HCT116 (cell line): ENCODE measurements around the gene PPP1R13L. TPM values are rescaled to one million over a fixed set of nuclear protein-coding genes. Genes with fewer than 3 reads are reported as not detected.

Source experiments
- ATAC-seq: fragments of 200-7000 bp; cut with Tn5 transposase; 2 replicates; pipeline ENCODE4 v1.9.1; 2020; ENCODE audit warnings: mild to moderate bottlenecking, moderate library complexity
- BruUV-seq: library from RNA; stranded (reverse); fragments of 400-500 nt; replicated peaks from 2 replicates; lab custom pipeline; 2021; lab: Mats Ljungman, UMichigan
- CTCF ChIA-PET: fragments of 300-600 bp; sonication (Branson Sonifier 250); formaldehyde crosslinking; loops from one replicate; lab custom pipeline; 2021; ENCODE audit warnings: antibody characterized with exemption; lab: Charles Lee
- POLR2A ChIA-PET: fragments of 300-600, 350-600 bp; sonication (Branson Sonifier 250); formaldehyde crosslinking; loops from one replicate; lab custom pipeline; 2021; ENCODE audit warnings: antibody characterized with exemption; lab: Charles Lee
- RAD21 ChIA-PET, 2 experiments: fragments of 300-600 bp; sonication (Branson Sonifier 250); formaldehyde crosslinking; loops; one replicate each; lab custom pipeline; 2023; ENCODE audit warnings: low total read pairs in 2 of 2; ENCODE audit not compliant: uncharacterized antibody in 2 of 2, unreplicated experiment in 2 of 2, low non-redundant PET in 1 of 2; lab: Charles Lee
- DNase-seq: peaks from one replicate; pipeline ENCODE4 v3.0.0-alpha.2; 2010; ENCODE audit warnings: low read depth, low spot score
- H2AFZ ChIP-seq: fragments of 200-600 bp; shearing (Covaris generic), sonication (generic); 2 replicates; pipeline ENCODE4 v1.6.1; 2017; ENCODE audit warnings: low read depth, mixed run types, mixed read lengths, antibody characterized with exemption, low read length; ENCODE audit not compliant: poor library complexity, severe bottlenecking
- H3K27ac ChIP-seq: 2 replicates; pipeline ENCODE4 v1.5.1; 2012; ENCODE audit warnings: low read depth, low read length
- H3K27me3 ChIP-seq: fragments of 200-600 bp; sonication (generic); 2 replicates; pipeline ENCODE4 v1.6.1; 2016; ENCODE audit warnings: mixed run types, low read length, mixed read lengths; ENCODE audit not compliant: insufficient read depth
- H3K36me3 ChIP-seq, 2 experiments: fragments of 200-500 bp in 1 of 2; fragments of 200-600 bp in 1 of 2; sonication (Bioruptor generic) in 1 of 2; sonication (generic) in 1 of 2; 2 replicates each; pipeline versions ENCODE4 v1.5.1 to v1.6.1; 2014 to 2016; ENCODE audit warnings: low read length in 2 of 2, inconsistent platforms in 1 of 2, mixed read lengths in 1 of 2, mixed run types in 1 of 2; ENCODE audit not compliant: insufficient read depth in 2 of 2, control insufficient read depth in 1 of 2
- H3K4me1 ChIP-seq, 2 experiments: fragments of 200-600 bp in 1 of 2; sonication (generic) in 1 of 2; 2 replicates each; pipeline versions ENCODE4 v1.5.1 to v1.6.1; 2012 to 2017; ENCODE audit warnings: low read length in 2 of 2, inconsistent platforms in 1 of 2, mild to moderate bottlenecking in 1 of 2, mixed read lengths in 1 of 2, mixed run types in 1 of 2, moderate library complexity in 1 of 2; ENCODE audit not compliant: insufficient read depth in 2 of 2, control insufficient read depth in 1 of 2
- H3K4me2 ChIP-seq: fragments of 200-600 bp; sonication (generic); 2 replicates; pipeline ENCODE4 v1.6.1; 2017; ENCODE audit warnings: mixed run types, low read length, mixed read lengths
- H3K4me3 ChIP-seq, 2 experiments: fragments of 200-600 bp in 1 of 2; sonication (generic) in 1 of 2; replicated peaks in 1 of 2; 2 replicates each; pipeline ENCODE4 v1.5.1; 2011 to 2016; ENCODE audit warnings: low read length in 2 of 2, control low read depth in 1 of 2, low read depth in 1 of 2, mild to moderate bottlenecking in 1 of 2, mixed read lengths in 1 of 2, mixed run types in 1 of 2
- H3K79me2 ChIP-seq: fragments of 200-600 bp; sonication (generic); 2 replicates; pipeline ENCODE4 v1.6.1; 2017; ENCODE audit warnings: mild to moderate bottlenecking, mixed run types, low read length, moderate library complexity, mixed read lengths; ENCODE audit not compliant: insufficient read depth
- H3K9ac ChIP-seq: fragments of 200-600 bp; sonication (generic); 2 replicates; pipeline ENCODE4 v1.6.1; 2016; ENCODE audit warnings: low read length, mixed read lengths
- H3K9me2 ChIP-seq: fragments of 200-600 bp; sonication (generic), shearing (Covaris generic); 2 replicates; pipeline ENCODE4 v1.6.1; 2017; ENCODE audit warnings: mixed run types, mild to moderate bottlenecking, moderate library complexity; ENCODE audit not compliant: insufficient read depth
- H3K9me3 ChIP-seq, 2 experiments: fragments of 200-500 bp in 1 of 2; fragments of 200-600 bp in 1 of 2; sonication (Bioruptor generic) in 1 of 2; sonication (generic) in 1 of 2; 2 replicates each; pipeline ENCODE4 v1.6.1; 2014 to 2017; ENCODE audit warnings: low read length in 2 of 2, mixed read lengths in 2 of 2, inconsistent platforms in 1 of 2, low read depth in 1 of 2, mild to moderate bottlenecking in 1 of 2, mixed run types in 1 of 2, moderate library complexity in 1 of 2; ENCODE audit not compliant: control insufficient read depth in 1 of 2, insufficient read depth in 1 of 2
- H4K20me1 ChIP-seq: fragments of 200-600 bp; sonication (generic), shearing (Covaris generic); 2 replicates; pipeline ENCODE4 v1.6.1; 2017; ENCODE audit warnings: mixed run types, mild to moderate bottlenecking, moderate library complexity; ENCODE audit not compliant: insufficient read depth
- EZH2phosphoT487 ChIP-seq: fragments of 200-600 bp; IDR thresholded peaks from 2 replicates; pipeline ENCODE4 v1.6.1; 2018; ENCODE audit warnings: antibody characterized with exemption, borderline replicate concordance
- FOSL1 ChIP-seq: IDR thresholded peaks from 2 replicates; pipeline ENCODE4 v1.6.1; 2012; ENCODE audit warnings: low read depth
- JUND ChIP-seq: IDR thresholded peaks from 2 replicates; pipeline ENCODE4 v1.6.1; 2012
- SP1 ChIP-seq: IDR thresholded peaks from 2 replicates; pipeline ENCODE4 v1.6.1; 2012; ENCODE audit warnings: low read depth
- TCF7L2 ChIP-seq: IDR thresholded peaks from 2 replicates; pipeline ENCODE4 v1.7.0; 2011; ENCODE audit warnings: borderline replicate concordance, inconsistent platforms; ENCODE audit not compliant: insufficient read depth, insufficient read length; ENCODE audit errors: extremely low read depth
- ZFX ChIP-seq: fragments of 450-650 bp; IDR thresholded peaks from 2 replicates; pipeline ENCODE4 v1.6.1; 2017
- ZNF274 ChIP-seq: fragments of 200-500 bp; sonication (Bioruptor generic); IDR thresholded peaks from 2 replicates; pipeline ENCODE4 v1.6.1; 2014; ENCODE audit warnings: mild to moderate bottlenecking, low read depth, low read length, inconsistent platforms
- intact Hi-C: fragments of 100-400 bp; cut with micrococcal nuclease; formaldehyde crosslinking; loops from 2 replicates; pipeline ENCODE4 v1.10.0; 2022
- total RNA-seq: library from RNA; stranded (reverse); gene quantifications from one replicate; pipeline ENCODE4 v1.2.1, GENCODE V29; 2021; ENCODE audit not compliant: unreplicated experiment
- TF ChIP-seq, protein P1 (sequence below): IDR thresholded peaks from 2 replicates; pipeline ENCODE4 v1.6.1; 2012
- TF ChIP-seq, protein P2 (sequence below): IDR thresholded peaks from 2 replicates; pipeline ENCODE4 v1.6.1; 2012

Gene PPP1R13L
- total RNA-seq, 1 experiment from 2014 or later, result 89.1 TPM

DNA sequence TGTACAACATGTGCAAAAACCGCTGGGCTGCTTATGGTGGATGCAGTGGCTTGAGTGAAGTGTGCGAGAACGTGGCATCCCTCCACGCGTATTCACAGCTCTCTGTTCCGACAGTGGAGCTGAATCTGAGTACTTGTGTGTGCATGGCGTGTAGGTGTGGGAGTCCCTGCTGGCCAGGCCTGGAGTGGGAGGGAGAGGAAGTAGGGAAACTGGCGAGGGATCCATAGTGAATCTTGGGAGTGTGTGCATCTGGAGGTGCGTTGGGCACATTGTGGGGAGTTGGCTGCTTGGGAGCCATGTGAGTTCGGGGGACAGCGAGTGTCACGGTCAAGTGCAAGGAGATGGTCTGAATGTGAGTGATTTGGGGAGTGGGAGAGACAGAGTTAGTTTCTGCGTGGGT is 62.0 kb downstream of the PPP1R13L start:
- H3K79me2 ChIP-seq, result 0 out of 2 replicates have a peak, but pooled peaks cover 3% of the 10 kb centered on the region
- peaks cover 19 to 43% of the 10 kb centered on the region in 2 experiments for H3K4me1 ChIP-seq
- no peak overlapping the region for H3K27ac ChIP-seq
- ATAC-seq (no peak), DNase-seq (no peak)
- RAD21 ChIA-PET, result no interaction called here
- H3K27me3 ChIP-seq, result no peaks in the 10 kb centered on the region
- no peaks in the 10 kb centered on the region for H3K36me3 ChIP-seq
- BruUV-seq, result no TSS peak
- intact Hi-C loops, result no loop called here
- no peaks in the 10 kb centered on the region for H3K9me3 ChIP-seq
- no peaks in the 10 kb centered on the region for H3K9me2 ChIP-seq
- no peak overlapping the region for H3K9ac ChIP-seq
- no peak overlapping the region for H2AFZ ChIP-seq
- TF ChIP-seq, protein P1, sequence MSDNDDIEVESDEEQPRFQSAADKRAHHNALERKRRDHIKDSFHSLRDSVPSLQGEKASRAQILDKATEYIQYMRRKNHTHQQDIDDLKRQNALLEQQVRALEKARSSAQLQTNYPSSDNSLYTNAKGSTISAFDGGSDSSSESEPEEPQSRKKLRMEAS, result no peak
- TF ChIP-seq FOSL1, result no peak
- no peak for TF ChIP-seq SP1
- H3K4me2 ChIP-seq, result no peak overlapping the region
- POLR2A ChIA-PET, result no interaction called here
- H4K20me1 ChIP-seq, result no peaks in the 10 kb centered on the region
- H3K4me3 ChIP-seq, result no peak overlapping the region
- CTCF ChIA-PET, result no interaction called here

DNA sequence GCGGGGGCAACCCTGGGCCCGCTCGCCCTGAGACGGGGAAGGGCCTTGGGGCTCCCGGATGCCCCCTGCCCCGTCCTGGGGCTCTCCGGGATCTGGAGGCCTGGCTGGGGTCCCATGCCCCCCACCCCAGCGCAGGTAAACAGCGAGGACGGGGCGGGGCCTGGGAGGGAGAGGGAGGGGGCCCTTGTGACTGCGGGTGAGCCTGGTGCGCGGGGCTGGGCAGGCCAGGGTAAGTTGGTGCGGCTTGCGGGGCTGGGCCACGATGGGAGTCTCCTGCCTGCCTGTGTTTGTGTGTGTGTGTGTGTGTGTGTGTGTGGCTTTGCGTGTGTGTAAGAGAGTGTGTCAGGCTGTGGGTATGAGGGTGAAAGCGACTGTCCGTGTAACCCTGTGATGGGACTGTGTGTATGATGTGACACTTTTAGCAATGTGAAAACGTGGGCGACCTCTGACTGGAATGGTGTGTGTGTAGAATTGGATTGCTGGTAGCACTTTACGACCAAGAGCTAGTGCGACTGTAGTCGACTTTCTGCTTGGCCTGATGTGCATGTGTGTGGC is 63.9 kb downstream of the PPP1R13L start:
- TSS peak; percentile 62 for BruUV-seq
- Histone ChIP-seq H3K9ac (peak overlapping the region; percentile 76), H3K9me2 (no peaks in the 10 kb centered on the region), H3K27ac (peak overlapping the region; percentile 30; the same call in 1 of the 2 replicates), H3K4me3 (peak overlapping the region; percentile 67 to 81), H3K79me2 (0 out of 2 replicates have a peak, but pooled peaks cover 3% of the 10 kb centered on the region), H2AFZ (no peak overlapping the region), H4K20me1 (no peaks in the 10 kb centered on the region), H3K4me1 (peaks cover 19 to 53% of the 10 kb centered on the region in 2 experiments), H3K36me3 (no peaks in the 10 kb centered on the region), H3K4me2 (peak overlapping the region; percentile 93), H3K27me3 (no peaks in the 10 kb centered on the region), H3K9me3 (no peaks in the 10 kb centered on the region)
- intact Hi-C loops, result no loop called here
- peak; percentile 52 for ATAC-seq
- ChIA-PET RAD21 (no interaction called here), CTCF (no interaction called here), POLR2A (no interaction called here)
- no peak for DNase-seq
- TF ChIP-seq TCF7L2, result peak; percentile 5
- TF ChIP-seq EZH2phosphoT487, result no peak
- no peak for TF ChIP-seq JUND
- no peak for TF ChIP-seq ZNF274
- TF ChIP-seq FOSL1, result no peak
- 0 out of 2 replicates have a peak, but pooled peaks have one; percentile 51 for TF ChIP-seq ZFX
- TF ChIP-seq, protein P2, sequence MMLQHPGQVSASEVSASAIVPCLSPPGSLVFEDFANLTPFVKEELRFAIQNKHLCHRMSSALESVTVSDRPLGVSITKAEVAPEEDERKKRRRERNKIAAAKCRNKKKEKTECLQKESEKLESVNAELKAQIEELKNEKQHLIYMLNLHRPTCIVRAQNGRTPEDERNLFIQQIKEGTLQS, result no peak
